ENCODE measurements around the gene CDCA8. TPM values are rescaled to one million over a fixed set of nuclear protein-coding genes. Genes with fewer than 3 reads are reported as not detected.

The CDCA8 gene
- total and polyA plus RNA-seq, 2 experiments from 2014 or later: 31.6 to 37.9 TPM

DNA sequence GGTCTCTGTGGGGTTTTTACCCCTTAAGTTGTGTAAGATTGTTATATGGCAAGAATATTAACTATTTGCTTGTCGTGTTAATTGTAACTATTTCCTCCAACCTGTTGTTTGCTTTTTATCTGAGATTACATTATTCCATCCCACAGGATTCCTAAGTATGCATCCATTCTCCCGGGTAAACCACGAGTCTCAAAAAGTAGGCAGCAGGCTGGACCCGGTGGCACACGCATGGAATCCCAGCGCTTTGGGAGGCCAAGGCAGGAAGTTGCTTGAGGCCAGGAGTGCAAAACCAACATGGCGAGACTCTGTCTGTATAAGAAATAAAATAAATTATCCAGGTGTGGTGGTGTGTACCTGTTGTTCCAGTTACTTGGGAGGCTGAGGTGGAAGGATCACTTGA is 45.0 kb upstream of the CDCA8 start:
- H3K9me2 ChIP-seq (ENCODE audit: insufficient read depth): no peaks in the 10 kb centered on the region
- H3F3A ChIP-seq (replicated peaks; ENCODE audit: low read depth): no peaks in the 10 kb centered on the region
- no peak overlapping the region for H3K27ac ChIP-seq (ENCODE audit: low read depth)
- no peaks in the 10 kb centered on the region for H3K36me3 ChIP-seq (ENCODE audit: insufficient read depth)
- no peaks in the 10 kb centered on the region for H3K79me2 ChIP-seq (replicated peaks; ENCODE audit: insufficient read depth)
- no peak for ATAC-seq
- Mint-ChIP-seq H3K4me3 (no peak overlapping the region), H3K27me3 (ENCODE audit: insufficient read depth, low read depth, poor library complexity) (peaks cover 19% of the 10 kb centered on the region), H3K36me3 (ENCODE audit: low read depth) (no peaks in the 10 kb centered on the region), H3K9me3 (no peaks in the 10 kb centered on the region), H3K27ac (no peak overlapping the region), H3K4me1 (peaks cover 3% of the 10 kb centered on the region; the same call in 2 of the 3 replicates)
- no peaks in the 10 kb centered on the region for H3K4me1 ChIP-seq (ENCODE audit: insufficient read depth)
- DNase-seq (ENCODE audit: low spot score): no peak
- no peaks in the 10 kb centered on the region for H4K20me1 ChIP-seq (replicated peaks; ENCODE audit: insufficient read depth)
- H3K4me3 ChIP-seq: no peak overlapping the region
- peaks cover 16% of the 10 kb centered on the region for H3K27me3 ChIP-seq (ENCODE audit: insufficient read depth)
- no peak overlapping the region for H3K4me2 ChIP-seq
- no peak for TF ChIP-seq POLR2AphosphoS5 (IDR thresholded peaks at IDR 0.05; ENCODE audit: low read depth)
- no peak for TF ChIP-seq ZNF114 (CRISPR knock-in tag; IDR thresholded peaks at IDR 0.05)
- TF ChIP-seq EZH2phosphoT487 (IDR thresholded peaks at IDR 0.05; ENCODE audit: unreplicated experiment): no peak
- TF ChIP-seq, protein P1, sequence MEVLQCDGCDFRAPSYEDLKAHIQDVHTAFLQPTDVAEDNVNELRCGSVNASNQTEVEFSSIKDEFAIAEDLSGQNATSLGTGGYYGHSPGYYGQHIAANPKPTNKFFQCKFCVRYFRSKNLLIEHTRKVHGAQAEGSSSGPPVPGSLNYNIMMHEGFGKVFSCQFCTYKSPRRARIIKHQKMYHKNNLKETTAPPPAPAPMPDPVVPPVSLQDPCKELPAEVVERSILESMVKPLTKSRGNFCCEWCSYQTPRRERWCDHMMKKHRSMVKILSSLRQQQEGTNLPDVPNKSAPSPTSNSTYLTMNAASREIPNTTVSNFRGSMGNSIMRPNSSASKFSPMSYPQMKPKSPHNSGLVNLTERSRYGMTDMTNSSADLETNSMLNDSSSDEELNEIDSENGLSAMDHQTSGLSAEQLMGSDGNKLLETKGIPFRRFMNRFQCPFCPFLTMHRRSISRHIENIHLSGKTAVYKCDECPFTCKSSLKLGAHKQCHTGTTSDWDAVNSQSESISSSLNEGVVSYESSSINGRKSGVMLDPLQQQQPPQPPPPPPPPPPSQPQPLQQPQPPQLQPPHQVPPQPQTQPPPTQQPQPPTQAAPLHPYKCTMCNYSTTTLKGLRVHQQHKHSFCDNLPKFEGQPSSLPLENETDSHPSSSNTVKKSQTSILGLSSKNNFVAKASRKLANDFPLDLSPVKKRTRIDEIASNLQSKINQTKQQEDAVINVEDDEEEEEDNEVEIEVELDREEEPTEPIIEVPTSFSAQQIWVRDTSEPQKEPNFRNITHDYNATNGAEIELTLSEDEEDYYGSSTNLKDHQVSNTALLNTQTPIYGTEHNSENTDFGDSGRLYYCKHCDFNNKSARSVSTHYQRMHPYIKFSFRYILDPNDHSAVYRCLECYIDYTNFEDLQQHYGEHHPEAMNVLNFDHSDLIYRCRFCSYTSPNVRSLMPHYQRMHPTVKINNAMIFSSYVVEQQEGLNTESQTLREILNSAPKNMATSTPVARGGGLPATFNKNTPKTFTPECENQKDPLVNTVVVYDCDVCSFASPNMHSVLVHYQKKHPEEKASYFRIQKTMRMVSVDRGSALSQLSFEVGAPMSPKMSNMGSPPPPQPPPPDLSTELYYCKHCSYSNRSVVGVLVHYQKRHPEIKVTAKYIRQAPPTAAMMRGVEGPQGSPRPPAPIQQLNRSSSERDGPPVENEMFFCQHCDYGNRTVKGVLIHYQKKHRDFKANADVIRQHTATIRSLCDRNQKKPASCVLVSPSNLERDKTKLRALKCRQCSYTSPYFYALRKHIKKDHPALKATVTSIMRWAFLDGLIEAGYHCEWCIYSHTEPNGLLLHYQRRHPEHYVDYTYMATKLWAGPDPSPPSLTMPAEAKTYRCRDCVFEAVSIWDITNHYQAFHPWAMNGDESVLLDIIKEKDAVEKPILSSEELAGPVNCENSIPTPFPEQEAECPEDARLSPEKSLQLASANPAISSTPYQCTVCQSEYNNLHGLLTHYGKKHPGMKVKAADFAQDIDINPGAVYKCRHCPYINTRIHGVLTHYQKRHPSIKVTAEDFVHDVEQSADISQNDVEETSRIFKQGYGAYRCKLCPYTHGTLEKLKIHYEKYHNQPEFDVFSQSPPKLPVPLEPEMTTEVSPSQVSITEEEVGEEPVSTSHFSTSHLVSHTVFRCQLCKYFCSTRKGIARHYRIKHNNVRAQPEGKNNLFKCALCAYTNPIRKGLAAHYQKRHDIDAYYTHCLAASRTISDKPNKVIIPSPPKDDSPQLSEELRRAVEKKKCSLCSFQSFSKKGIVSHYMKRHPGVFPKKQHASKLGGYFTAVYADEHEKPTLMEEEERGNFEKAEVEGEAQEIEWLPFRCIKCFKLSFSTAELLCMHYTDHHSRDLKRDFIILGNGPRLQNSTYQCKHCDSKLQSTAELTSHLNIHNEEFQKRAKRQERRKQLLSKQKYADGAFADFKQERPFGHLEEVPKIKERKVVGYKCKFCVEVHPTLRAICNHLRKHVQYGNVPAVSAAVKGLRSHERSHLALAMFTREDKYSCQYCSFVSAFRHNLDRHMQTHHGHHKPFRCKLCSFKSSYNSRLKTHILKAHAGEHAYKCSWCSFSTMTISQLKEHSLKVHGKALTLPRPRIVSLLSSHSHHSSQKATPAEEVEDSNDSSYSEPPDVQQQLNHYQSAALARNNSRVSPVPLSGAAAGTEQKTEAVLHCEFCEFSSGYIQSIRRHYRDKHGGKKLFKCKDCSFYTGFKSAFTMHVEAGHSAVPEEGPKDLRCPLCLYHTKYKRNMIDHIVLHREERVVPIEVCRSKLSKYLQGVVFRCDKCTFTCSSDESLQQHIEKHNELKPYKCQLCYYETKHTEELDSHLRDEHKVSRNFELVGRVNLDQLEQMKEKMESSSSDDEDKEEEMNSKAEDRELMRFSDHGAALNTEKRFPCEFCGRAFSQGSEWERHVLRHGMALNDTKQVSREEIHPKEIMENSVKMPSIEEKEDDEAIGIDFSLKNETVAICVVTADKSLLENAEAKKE (CRISPR knock-in tag; IDR thresholded peaks at IDR 0.05): no peak
- TF ChIP-seq NANOG (IDR thresholded peaks at IDR 0.05; ENCODE audit: borderline replicate concordance): no peak
- TF ChIP-seq ZNF331 (CRISPR knock-in tag; IDR thresholded peaks at IDR 0.05; ENCODE audit: low read depth): no peak
- TF ChIP-seq, protein P2, sequence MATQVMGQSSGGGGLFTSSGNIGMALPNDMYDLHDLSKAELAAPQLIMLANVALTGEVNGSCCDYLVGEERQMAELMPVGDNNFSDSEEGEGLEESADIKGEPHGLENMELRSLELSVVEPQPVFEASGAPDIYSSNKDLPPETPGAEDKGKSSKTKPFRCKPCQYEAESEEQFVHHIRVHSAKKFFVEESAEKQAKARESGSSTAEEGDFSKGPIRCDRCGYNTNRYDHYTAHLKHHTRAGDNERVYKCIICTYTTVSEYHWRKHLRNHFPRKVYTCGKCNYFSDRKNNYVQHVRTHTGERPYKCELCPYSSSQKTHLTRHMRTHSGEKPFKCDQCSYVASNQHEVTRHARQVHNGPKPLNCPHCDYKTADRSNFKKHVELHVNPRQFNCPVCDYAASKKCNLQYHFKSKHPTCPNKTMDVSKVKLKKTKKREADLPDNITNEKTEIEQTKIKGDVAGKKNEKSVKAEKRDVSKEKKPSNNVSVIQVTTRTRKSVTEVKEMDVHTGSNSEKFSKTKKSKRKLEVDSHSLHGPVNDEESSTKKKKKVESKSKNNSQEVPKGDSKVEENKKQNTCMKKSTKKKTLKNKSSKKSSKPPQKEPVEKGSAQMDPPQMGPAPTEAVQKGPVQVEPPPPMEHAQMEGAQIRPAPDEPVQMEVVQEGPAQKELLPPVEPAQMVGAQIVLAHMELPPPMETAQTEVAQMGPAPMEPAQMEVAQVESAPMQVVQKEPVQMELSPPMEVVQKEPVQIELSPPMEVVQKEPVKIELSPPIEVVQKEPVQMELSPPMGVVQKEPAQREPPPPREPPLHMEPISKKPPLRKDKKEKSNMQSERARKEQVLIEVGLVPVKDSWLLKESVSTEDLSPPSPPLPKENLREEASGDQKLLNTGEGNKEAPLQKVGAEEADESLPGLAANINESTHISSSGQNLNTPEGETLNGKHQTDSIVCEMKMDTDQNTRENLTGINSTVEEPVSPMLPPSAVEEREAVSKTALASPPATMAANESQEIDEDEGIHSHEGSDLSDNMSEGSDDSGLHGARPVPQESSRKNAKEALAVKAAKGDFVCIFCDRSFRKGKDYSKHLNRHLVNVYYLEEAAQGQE (IDR thresholded peaks at IDR 0.05; ENCODE audit: unreplicated experiment): no peak
- TF ChIP-seq STAT1 (IDR thresholded peaks at IDR 0.05; ENCODE audit: unreplicated experiment): no peak
- no peak for TF ChIP-seq EZH2 (IDR thresholded peaks at IDR 0.05; ENCODE audit: low read depth, unreplicated experiment)
- TF ChIP-seq, protein P3, sequence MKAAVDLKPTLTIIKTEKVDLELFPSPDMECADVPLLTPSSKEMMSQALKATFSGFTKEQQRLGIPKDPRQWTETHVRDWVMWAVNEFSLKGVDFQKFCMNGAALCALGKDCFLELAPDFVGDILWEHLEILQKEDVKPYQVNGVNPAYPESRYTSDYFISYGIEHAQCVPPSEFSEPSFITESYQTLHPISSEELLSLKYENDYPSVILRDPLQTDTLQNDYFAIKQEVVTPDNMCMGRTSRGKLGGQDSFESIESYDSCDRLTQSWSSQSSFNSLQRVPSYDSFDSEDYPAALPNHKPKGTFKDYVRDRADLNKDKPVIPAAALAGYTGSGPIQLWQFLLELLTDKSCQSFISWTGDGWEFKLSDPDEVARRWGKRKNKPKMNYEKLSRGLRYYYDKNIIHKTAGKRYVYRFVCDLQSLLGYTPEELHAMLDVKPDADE (IDR thresholded peaks at IDR 0.05): no peak
- no peak for TF ChIP-seq JUNB (IDR thresholded peaks at IDR 0.05; ENCODE audit: unreplicated experiment)
- TF ChIP-seq CREB1 (CRISPR knock-in tag; IDR thresholded peaks at IDR 0.05; ENCODE audit: low read depth): no peak
- TF ChIP-seq, protein P4, sequence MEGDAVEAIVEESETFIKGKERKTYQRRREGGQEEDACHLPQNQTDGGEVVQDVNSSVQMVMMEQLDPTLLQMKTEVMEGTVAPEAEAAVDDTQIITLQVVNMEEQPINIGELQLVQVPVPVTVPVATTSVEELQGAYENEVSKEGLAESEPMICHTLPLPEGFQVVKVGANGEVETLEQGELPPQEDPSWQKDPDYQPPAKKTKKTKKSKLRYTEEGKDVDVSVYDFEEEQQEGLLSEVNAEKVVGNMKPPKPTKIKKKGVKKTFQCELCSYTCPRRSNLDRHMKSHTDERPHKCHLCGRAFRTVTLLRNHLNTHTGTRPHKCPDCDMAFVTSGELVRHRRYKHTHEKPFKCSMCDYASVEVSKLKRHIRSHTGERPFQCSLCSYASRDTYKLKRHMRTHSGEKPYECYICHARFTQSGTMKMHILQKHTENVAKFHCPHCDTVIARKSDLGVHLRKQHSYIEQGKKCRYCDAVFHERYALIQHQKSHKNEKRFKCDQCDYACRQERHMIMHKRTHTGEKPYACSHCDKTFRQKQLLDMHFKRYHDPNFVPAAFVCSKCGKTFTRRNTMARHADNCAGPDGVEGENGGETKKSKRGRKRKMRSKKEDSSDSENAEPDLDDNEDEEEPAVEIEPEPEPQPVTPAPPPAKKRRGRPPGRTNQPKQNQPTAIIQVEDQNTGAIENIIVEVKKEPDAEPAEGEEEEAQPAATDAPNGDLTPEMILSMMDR (conservative IDR thresholded peaks at IDR 0.05; ENCODE audit: low read depth in 2 of 2): no peak
- no peak overlapping the region for H2AFZ ChIP-seq
